ENCODE data around the gene STX17.

- no peak for TF ChIP-seq POLR2A (IDR thresholded peaks at IDR 0.05)
- no peak for TF ChIP-seq CTCF (IDR thresholded peaks at IDR 0.05)
These were observed 3.1 kb upstream of the STX17 start for GRCh38 chr9:99903393-99903792.

Measured in thyroid gland (tissue), 4 donors.